ENCODE measurements around the gene EXOC4.
"Not testable (repeated sequence)": the region's sequence is repeated elsewhere in the genome, so short reads cannot be mapped to it uniquely, and the experiment has no call there.

Gene EXOC4

DNA sequence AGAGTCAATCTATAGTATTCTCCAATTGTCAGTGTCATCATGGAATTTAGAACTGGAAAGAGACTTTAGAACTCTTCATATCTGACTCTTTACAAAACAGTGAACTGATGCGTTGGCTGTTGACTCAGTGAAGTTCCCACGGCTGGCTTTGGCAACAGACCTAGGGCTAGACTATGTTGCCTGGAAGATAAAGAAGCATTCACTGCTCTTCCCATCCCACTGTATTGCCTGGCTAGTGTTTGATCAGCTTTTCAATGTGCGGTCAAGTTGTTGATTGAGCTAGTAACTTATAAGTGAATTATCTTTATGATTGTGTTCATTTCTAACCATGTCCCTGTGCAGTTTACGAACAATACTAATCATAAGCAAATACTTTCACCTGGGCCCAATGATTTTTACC lies 508.6 kb downstream of the EXOC4 start:
- no peaks in the 10 kb centered on the region for H3K36me3 ChIP-seq (ENCODE audit: control insufficient read depth, insufficient read depth, low read length, severe bottlenecking)
- peaks cover 21% of the 10 kb centered on the region for H3K4me1 ChIP-seq (ENCODE audit: control insufficient read depth, insufficient read depth, low read length)
- no peaks in the 10 kb centered on the region for H3K9me3 ChIP-seq (ENCODE audit: control insufficient read depth, low read length)
- no peak overlapping the region for H3K9ac ChIP-seq (ENCODE audit: low read length)
- no peaks in the 10 kb centered on the region for H3K27me3 ChIP-seq (replicated peaks; ENCODE audit: control insufficient read depth, insufficient read depth, low read length)
- no peak overlapping the region for H3K4me3 ChIP-seq (ENCODE audit: low read length)
- no peak for DNase-seq (ENCODE audit: low read depth)

DNA sequence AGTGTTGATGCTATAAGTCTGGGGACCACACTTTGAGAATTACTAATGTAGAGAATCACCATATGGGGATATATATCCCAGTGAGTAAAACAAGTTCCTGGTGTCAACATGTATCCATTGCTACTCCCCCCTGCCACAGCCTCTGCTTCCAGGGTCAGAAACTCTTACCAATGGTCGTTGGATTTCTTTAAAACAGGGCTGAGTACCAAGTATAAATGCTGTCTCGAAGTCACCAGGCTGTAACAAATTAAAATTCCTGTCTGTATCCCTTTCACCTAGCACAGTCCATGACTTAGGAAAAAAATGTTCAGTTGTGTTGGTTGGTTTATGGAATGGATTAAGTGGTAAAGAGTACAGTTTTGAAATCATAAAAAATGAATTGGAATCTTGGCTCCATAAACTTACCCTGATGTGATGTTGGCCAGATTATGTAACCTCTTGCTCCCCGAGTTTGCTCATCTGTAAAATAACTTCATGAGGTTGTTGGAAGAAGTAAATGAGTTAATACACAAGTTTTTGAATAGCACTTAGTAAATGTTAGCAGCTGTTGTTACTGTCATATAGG lies 510.3 kb downstream of the EXOC4 start:
- peak; percentile 63 for DNase-seq (ENCODE audit: low read depth)
- H3K36me3 ChIP-seq (ENCODE audit: control insufficient read depth, insufficient read depth, low read length, severe bottlenecking): no peaks in the 10 kb centered on the region
- no peak overlapping the region for H3K9ac ChIP-seq (ENCODE audit: low read length)
- peaks cover 21% of the 10 kb centered on the region for H3K4me1 ChIP-seq (ENCODE audit: control insufficient read depth, insufficient read depth, low read length)
- peak overlapping the region; percentile 32 for H3K4me3 ChIP-seq (ENCODE audit: low read length)
- no peaks in the 10 kb centered on the region for H3K9me3 ChIP-seq (ENCODE audit: control insufficient read depth, low read length)
- no peaks in the 10 kb centered on the region for H3K27me3 ChIP-seq (replicated peaks; ENCODE audit: control insufficient read depth, insufficient read depth, low read length)

DNA sequence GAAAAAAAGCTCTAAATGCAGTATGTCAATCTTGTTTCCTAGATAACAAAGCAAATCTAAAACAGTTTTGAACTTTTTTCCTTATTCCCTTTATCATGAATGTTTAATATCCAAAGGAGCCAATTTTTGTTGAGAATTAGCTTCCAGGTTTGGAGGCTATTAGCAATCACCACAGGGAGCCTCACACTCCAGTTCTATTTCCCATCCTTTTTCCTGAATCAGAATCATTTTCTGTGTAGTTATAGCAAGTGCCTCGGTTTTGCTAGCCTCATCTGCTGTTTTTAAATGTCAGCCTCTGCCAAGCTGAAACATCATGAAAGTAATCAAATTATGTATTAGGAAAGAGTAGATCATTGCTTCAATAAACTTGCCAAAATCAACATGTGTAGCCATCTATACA lies 516.8 kb downstream of the EXOC4 start:
- Histone ChIP-seq H3K9me3 (ENCODE audit: control insufficient read depth, low read length) (no peaks in the 10 kb centered on the region), H3K27me3 (replicated peaks; ENCODE audit: control insufficient read depth, insufficient read depth, low read length) (no peaks in the 10 kb centered on the region), H3K36me3 (ENCODE audit: control insufficient read depth, insufficient read depth, low read length, severe bottlenecking) (no peaks in the 10 kb centered on the region), H3K4me1 (ENCODE audit: control insufficient read depth, insufficient read depth, low read length) (peaks cover 19% of the 10 kb centered on the region), H3K4me3 (ENCODE audit: low read length) (no peak overlapping the region), H3K9ac (ENCODE audit: low read length) (no peak overlapping the region)
- DNase-seq (ENCODE audit: low read depth): peak; percentile 14

- H3K27me3 ChIP-seq (replicated peaks; ENCODE audit: control insufficient read depth, insufficient read depth, low read length): no peaks in the 10 kb centered on the region
- peaks cover 17% of the 10 kb centered on the region for H3K4me1 ChIP-seq (ENCODE audit: control insufficient read depth, insufficient read depth, low read length)
- H3K36me3 ChIP-seq (ENCODE audit: control insufficient read depth, insufficient read depth, low read length, severe bottlenecking): no peaks in the 10 kb centered on the region
- H3K9me3 ChIP-seq (ENCODE audit: control insufficient read depth, low read length): no peaks in the 10 kb centered on the region
- H3K9ac ChIP-seq (ENCODE audit: low read length): no peak overlapping the region
- DNase-seq (ENCODE audit: low read depth): peak; percentile 38
- no peak overlapping the region for H3K4me3 ChIP-seq (ENCODE audit: low read length)
These were observed 518.1 kb downstream of the EXOC4 start for GRCh38 chr7:133770863-133771492.

GRCh38 chr7:133771788-133772419 lies 519.0 kb downstream of the EXOC4 start:
- H3K4me1 ChIP-seq (ENCODE audit: control insufficient read depth, insufficient read depth, low read length): peaks cover 17% of the 10 kb centered on the region
- no peaks in the 10 kb centered on the region for H3K36me3 ChIP-seq (ENCODE audit: control insufficient read depth, insufficient read depth, low read length, severe bottlenecking)
- H3K4me3 ChIP-seq (ENCODE audit: low read length): no peak overlapping the region
- H3K9me3 ChIP-seq (ENCODE audit: control insufficient read depth, low read length): no peaks in the 10 kb centered on the region
- no peak overlapping the region for H3K9ac ChIP-seq (ENCODE audit: low read length)
- DNase-seq (ENCODE audit: low read depth): no peak
- H3K27me3 ChIP-seq (replicated peaks; ENCODE audit: control insufficient read depth, insufficient read depth, low read length): no peaks in the 10 kb centered on the region

- Histone ChIP-seq H3K4me3 (ENCODE audit: low read length) (no peak overlapping the region), H3K4me1 (ENCODE audit: control insufficient read depth, insufficient read depth, low read length) (peaks cover 16% of the 10 kb centered on the region), H3K36me3 (ENCODE audit: control insufficient read depth, insufficient read depth, low read length, severe bottlenecking) (no peaks in the 10 kb centered on the region), H3K9me3 (ENCODE audit: control insufficient read depth, low read length) (no peaks in the 10 kb centered on the region), H3K27me3 (replicated peaks; ENCODE audit: control insufficient read depth, insufficient read depth, low read length) (no peaks in the 10 kb centered on the region), H3K9ac (ENCODE audit: low read length) (no peak overlapping the region)
- DNase-seq (ENCODE audit: low read depth): no peak
These were observed 520.7 kb downstream of the EXOC4 start for GRCh38 chr7:133773601-133774000.

- Histone ChIP-seq H3K9me3 (ENCODE audit: control insufficient read depth, low read length) (no peaks in the 10 kb centered on the region), H3K9ac (ENCODE audit: low read length) (no peak overlapping the region), H3K4me3 (ENCODE audit: low read length) (no peak overlapping the region), H3K27me3 (replicated peaks; ENCODE audit: control insufficient read depth, insufficient read depth, low read length) (no peaks in the 10 kb centered on the region), H3K36me3 (ENCODE audit: control insufficient read depth, insufficient read depth, low read length, severe bottlenecking) (no peaks in the 10 kb centered on the region), H3K4me1 (ENCODE audit: control insufficient read depth, insufficient read depth, low read length) (peaks cover 8% of the 10 kb centered on the region)
- DNase-seq (ENCODE audit: low read depth): no peak
These were observed 522.3 kb downstream of the EXOC4 start for GRCh38 chr7:133775201-133775600.

GRCh38 chr7:133776266-133776665 lies 523.4 kb downstream of the EXOC4 start:
- no peaks in the 10 kb centered on the region for H3K27me3 ChIP-seq (replicated peaks; ENCODE audit: control insufficient read depth, insufficient read depth, low read length)
- H3K4me1 ChIP-seq (ENCODE audit: control insufficient read depth, insufficient read depth, low read length): peaks cover 4% of the 10 kb centered on the region
- no peak for DNase-seq (ENCODE audit: low read depth)
- H3K9me3 ChIP-seq (ENCODE audit: control insufficient read depth, low read length): no peaks in the 10 kb centered on the region
- H3K4me3 ChIP-seq (ENCODE audit: low read length): no peak overlapping the region
- no peak overlapping the region for H3K9ac ChIP-seq (ENCODE audit: low read length)
- H3K36me3 ChIP-seq (ENCODE audit: control insufficient read depth, insufficient read depth, low read length, severe bottlenecking): no peaks in the 10 kb centered on the region

DNA sequence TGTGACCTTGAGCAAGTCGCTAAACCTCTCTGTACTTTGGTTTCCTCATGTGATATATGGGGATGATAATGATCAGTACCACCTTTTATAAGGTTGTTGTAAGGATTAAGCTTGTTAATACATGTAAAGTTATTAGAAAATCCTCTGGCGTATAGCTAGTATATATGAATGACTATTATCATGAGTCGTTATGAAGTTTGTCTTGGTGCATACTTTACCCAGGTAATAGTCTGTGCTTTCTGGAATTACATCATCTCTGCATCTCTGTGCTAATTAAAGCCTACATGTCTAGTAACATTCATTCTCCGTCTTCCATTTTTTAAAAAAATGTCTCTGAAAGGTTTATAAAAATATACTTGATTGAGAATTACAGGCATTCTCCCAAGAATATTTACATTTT lies 524.8 kb downstream of the EXOC4 start:
- no peak for DNase-seq (ENCODE audit: low read depth)
- Histone ChIP-seq H3K4me1 (ENCODE audit: control insufficient read depth, insufficient read depth, low read length) (no peaks in the 10 kb centered on the region), H3K4me3 (ENCODE audit: low read length) (no peak overlapping the region)

DNA sequence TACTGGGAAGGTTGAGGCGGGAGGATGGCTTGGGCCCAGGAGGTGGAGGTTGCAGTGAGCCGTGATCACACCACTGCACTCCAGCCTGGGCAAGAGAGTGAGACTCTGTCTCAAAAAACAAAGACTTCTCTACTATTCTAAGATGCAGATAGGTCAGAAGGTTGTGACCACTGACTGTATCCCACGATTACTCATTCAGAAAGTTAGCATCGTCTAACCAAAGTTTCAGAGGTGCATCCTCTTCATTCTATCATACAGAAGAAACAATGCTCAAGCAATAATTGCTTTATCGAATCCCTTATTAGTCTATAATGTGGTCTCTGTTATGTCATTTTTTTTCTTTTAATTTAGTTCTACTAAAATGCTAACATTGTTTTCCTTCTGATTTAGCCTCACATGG lies 525.6 kb downstream of the EXOC4 start:
- no peak overlapping the region for H3K4me3 ChIP-seq (ENCODE audit: low read length)
- no peaks in the 10 kb centered on the region for H3K4me1 ChIP-seq (ENCODE audit: control insufficient read depth, insufficient read depth, low read length)
- no peaks in the 10 kb centered on the region for H3K27me3 ChIP-seq (replicated peaks; ENCODE audit: control insufficient read depth, insufficient read depth, low read length)
- no peaks in the 10 kb centered on the region for H3K36me3 ChIP-seq (ENCODE audit: control insufficient read depth, insufficient read depth, low read length, severe bottlenecking)
- no peak for DNase-seq (ENCODE audit: low read depth)
- no peaks in the 10 kb centered on the region for H3K9me3 ChIP-seq (ENCODE audit: control insufficient read depth, low read length)
- no peak overlapping the region for H3K9ac ChIP-seq (ENCODE audit: low read length)

More for the DNA sequence above, 524.8 kb downstream of the EXOC4 start:
- H3K9me3 ChIP-seq (ENCODE audit: control insufficient read depth, low read length): no peaks in the 10 kb centered on the region
- no peaks in the 10 kb centered on the region for H3K27me3 ChIP-seq (replicated peaks; ENCODE audit: control insufficient read depth, insufficient read depth, low read length)
- no peak overlapping the region for H3K9ac ChIP-seq (ENCODE audit: low read length)
- no peaks in the 10 kb centered on the region for H3K36me3 ChIP-seq (ENCODE audit: control insufficient read depth, insufficient read depth, low read length, severe bottlenecking)

DNA sequence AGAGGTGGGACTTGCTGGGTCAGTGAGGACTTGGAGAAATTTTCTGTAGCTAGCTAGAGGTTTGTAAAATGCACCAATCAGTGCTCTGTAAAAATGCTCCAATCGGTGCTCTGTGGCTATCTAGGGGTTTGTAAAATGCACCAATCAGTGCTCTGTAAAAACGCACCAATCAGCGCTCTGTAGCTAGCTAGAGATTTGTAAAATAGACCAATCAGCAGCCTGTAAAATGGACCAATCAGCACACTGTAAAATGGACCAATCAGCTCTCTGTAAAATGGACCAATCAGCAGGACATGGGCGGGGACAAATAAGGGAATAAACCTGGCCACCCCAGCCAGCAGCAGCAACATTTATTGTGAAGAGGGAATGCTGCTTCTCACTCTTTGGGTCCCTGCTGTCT lies 526.7 kb downstream of the EXOC4 start:
- DNase-seq (ENCODE audit: low read depth); H3K27me3 ChIP-seq (replicated peaks; ENCODE audit: control insufficient read depth, insufficient read depth, low read length); H3K9me3 ChIP-seq (ENCODE audit: control insufficient read depth, low read length); H3K4me3 ChIP-seq (ENCODE audit: low read length); H3K36me3 ChIP-seq (ENCODE audit: control insufficient read depth, insufficient read depth, low read length, severe bottlenecking); H3K4me1 ChIP-seq (ENCODE audit: control insufficient read depth, insufficient read depth, low read length); H3K9ac ChIP-seq (ENCODE audit: low read length): not testable (repeated sequence)

Measured in adipocyte (in vitro differentiated cells).